ENCODE measurements around the gene RRP12. TPM values are rescaled to one million over a fixed set of nuclear protein-coding genes. Genes with fewer than 3 reads are reported as not detected.

The RRP12 gene
- total and polyA plus RNA-seq, 9 of the 15 experiments (the other 6 are each of a cell fraction or from before 2014, with no cell fraction given): 4.6 to 68.2 (median 21.8) TPM

GRCh38 chr10:97358781-97359180 lies 42.4 kb downstream of the RRP12 start (continued):
- no peak for TF ChIP-seq NKRF (IDR thresholded peaks at IDR 0.05; ENCODE audit: borderline replicate concordance)
- no peak for TF ChIP-seq ZNF511 (CRISPR knock-in tag; IDR thresholded peaks at IDR 0.05)
- no peak for TF ChIP-seq FOXA1 (IDR thresholded peaks at IDR 0.05; ENCODE audit: borderline replicate concordance)
- TF ChIP-seq, protein P1, sequence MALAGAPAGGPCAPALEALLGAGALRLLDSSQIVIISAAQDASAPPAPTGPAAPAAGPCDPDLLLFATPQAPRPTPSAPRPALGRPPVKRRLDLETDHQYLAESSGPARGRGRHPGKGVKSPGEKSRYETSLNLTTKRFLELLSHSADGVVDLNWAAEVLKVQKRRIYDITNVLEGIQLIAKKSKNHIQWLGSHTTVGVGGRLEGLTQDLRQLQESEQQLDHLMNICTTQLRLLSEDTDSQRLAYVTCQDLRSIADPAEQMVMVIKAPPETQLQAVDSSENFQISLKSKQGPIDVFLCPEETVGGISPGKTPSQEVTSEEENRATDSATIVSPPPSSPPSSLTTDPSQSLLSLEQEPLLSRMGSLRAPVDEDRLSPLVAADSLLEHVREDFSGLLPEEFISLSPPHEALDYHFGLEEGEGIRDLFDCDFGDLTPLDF (CRISPR knock-in tag; IDR thresholded peaks at IDR 0.05): no peak
- TF ChIP-seq, protein P2, sequence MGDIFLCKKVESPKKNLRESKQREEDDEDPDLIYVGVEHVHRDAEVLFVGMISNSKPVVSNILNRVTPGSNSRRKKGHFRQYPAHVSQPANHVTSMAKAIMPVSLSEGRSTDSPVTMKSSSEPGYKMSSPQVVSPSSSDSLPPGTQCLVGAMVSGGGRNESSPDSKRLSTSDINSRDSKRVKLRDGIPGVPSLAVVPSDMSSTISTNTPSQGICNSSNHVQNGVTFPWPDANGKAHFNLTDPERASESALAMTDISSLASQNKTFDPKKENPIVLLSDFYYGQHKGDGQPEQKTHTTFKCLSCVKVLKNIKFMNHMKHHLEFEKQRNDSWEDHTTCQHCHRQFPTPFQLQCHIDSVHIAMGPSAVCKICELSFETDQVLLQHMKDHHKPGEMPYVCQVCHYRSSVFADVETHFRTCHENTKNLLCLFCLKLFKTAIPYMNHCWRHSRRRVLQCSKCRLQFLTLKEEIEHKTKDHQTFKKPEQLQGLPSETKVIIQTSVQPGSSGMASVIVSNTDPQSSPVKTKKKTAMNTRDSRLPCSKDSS (IDR thresholded peaks at IDR 0.05; ENCODE audit: low read depth, partially characterized antibody): no peak

Data from K562 (cell line).